Endothelial cell of umbilical vein (primary cell): ENCODE results near the gene RUNX2. TPM values are rescaled to one million over a fixed set of nuclear protein-coding genes. Genes with fewer than 3 reads are reported as not detected.
A peak's percentile ranks its signal among the peaks of the same experiment; 100 is the strongest.

Experiments
- BruUV-seq: library from RNA; stranded (reverse); fragments of 400-500 nt; replicated peaks from 2 replicates; lab custom pipeline; 2021; lab: Mats Ljungman, UMichigan
- CTCF ChIA-PET: fragments of 300-600, 350-600 bp; sonication (Branson Sonifier 250); formaldehyde crosslinking; loops from one replicate; lab custom pipeline; 2021; ENCODE audit warnings: antibody characterized with exemption, inconsistent platforms; lab: Charles Lee
- POLR2A ChIA-PET: fragments of 300-600, 350-600 bp; sonication (Branson Sonifier 250); formaldehyde crosslinking; loops from one replicate; lab custom pipeline; 2021; ENCODE audit warnings: antibody characterized with exemption, inconsistent platforms; lab: Charles Lee
- DNase-seq: peaks from one replicate; pipeline ENCODE4 v3.0.0-alpha.2; 2011; ENCODE audit warnings: low read depth, low spot score
- FAIRE-seq: peaks from 2 replicates; lab custom pipeline; 2011; peaks lifted over from hg19 to GRCh38; lab: Jason Lieb, UNC
- H2AFZ ChIP-seq: 2 replicates; pipeline ENCODE4 v1.6.0; 2012; ENCODE audit warnings: low read depth, low read length, control low read depth, inconsistent platforms
- H3K27ac ChIP-seq: 2 replicates; pipeline ENCODE4 v1.5.1; 2011; ENCODE audit warnings: low read depth, mild to moderate bottlenecking, control low read depth, low read length, moderate library complexity; ENCODE audit not compliant: insufficient read depth
- H3K27me3 ChIP-seq, 2 experiments: 2 replicates each; pipeline versions ENCODE4 v1.6.0 to v1.6.1; 2011; ENCODE audit warnings: low read length in 2 of 2, mixed read lengths in 1 of 2; ENCODE audit not compliant: control insufficient read depth in 2 of 2, insufficient read depth in 2 of 2
- H3K36me3 ChIP-seq, 2 experiments: 2 replicates in 1 of 2; 3 replicates in 1 of 2; pipeline ENCODE4 v1.5.1; 2011; ENCODE audit warnings: low read length in 2 of 2, mild to moderate bottlenecking in 1 of 2, moderate library complexity in 1 of 2; ENCODE audit not compliant: control insufficient read depth in 2 of 2, insufficient read depth in 2 of 2; ENCODE audit errors: extremely low read depth in 1 of 2
- H3K4me1 ChIP-seq: 3 replicates; pipeline ENCODE4 v1.5.1; 2011; ENCODE audit warnings: mild to moderate bottlenecking, low read length; ENCODE audit not compliant: control insufficient read depth, insufficient read depth; ENCODE audit errors: extremely low read depth
- H3K4me2 ChIP-seq: 2 replicates; pipeline ENCODE4 v1.6.1; 2011; ENCODE audit warnings: low read length, control low read depth, mixed read lengths; ENCODE audit not compliant: insufficient read depth
- H3K4me3 ChIP-seq, 3 experiments: fragments of 200-600 bp in 1 of 3; sonication (generic), shearing (Covaris generic) in 1 of 3; replicated peaks in 1 of 3; 2 replicates each; pipeline ENCODE4 v1.5.1; 2011 to 2016; ENCODE audit warnings: control low read depth in 3 of 3, low read length in 3 of 3, mild to moderate bottlenecking in 2 of 3, inconsistent platforms in 1 of 3, low read depth in 1 of 3, moderate library complexity in 1 of 3; ENCODE audit not compliant: insufficient read depth in 1 of 3
- H3K79me2 ChIP-seq: 2 replicates; pipeline ENCODE4 v1.6.0; 2012; ENCODE audit warnings: low read length, inconsistent platforms; ENCODE audit not compliant: control insufficient read depth, insufficient read depth
- H3K9ac ChIP-seq: replicated peaks from 2 replicates; pipeline ENCODE3; 2011; ENCODE audit warnings: low read length, control low read depth; ENCODE audit not compliant: insufficient read depth; ENCODE audit errors: extremely low read depth
- H3K9me1 ChIP-seq: replicated peaks from 3 replicates; pipeline ENCODE4 v1.6.0; 2011; ENCODE audit warnings: mild to moderate bottlenecking, low read length; ENCODE audit not compliant: control insufficient read depth, insufficient read depth; ENCODE audit errors: extremely low read depth
- H3K9me3 ChIP-seq: replicated peaks from 2 replicates; pipeline ENCODE4 v1.5.1; 2012; ENCODE audit warnings: low read length, inconsistent platforms; ENCODE audit not compliant: control insufficient read depth, insufficient read depth
- H4K20me1 ChIP-seq: replicated peaks from 2 replicates; pipeline ENCODE3; 2011; ENCODE audit warnings: mild to moderate bottlenecking, low read length; ENCODE audit not compliant: control insufficient read depth, insufficient read depth; ENCODE audit errors: extremely low read depth
- CTCF ChIP-seq, 2 donors: IDR thresholded peaks; 1 replicate in 1 of 2; 2 replicates in 1 of 2; pipeline ENCODE4 v1.5.1; 2011; ENCODE audit warnings: low read length in 2 of 2, mild to moderate bottlenecking in 2 of 2, moderate library complexity in 2 of 2, control low read depth in 1 of 2, inconsistent platforms in 1 of 2, low read depth in 1 of 2; ENCODE audit not compliant: insufficient read depth in 1 of 2; ENCODE audit errors: extremely low read depth in 1 of 2
- EZH2 ChIP-seq: IDR thresholded peaks from 2 replicates; pipeline ENCODE4 v1.6.1; 2012; ENCODE audit warnings: borderline replicate concordance, low read depth, mild to moderate bottlenecking, moderate library complexity, low read length, inconsistent platforms; ENCODE audit not compliant: severe bottlenecking
- FOS ChIP-seq: IDR thresholded peaks from 2 replicates; pipeline ENCODE4 v1.6.1; 2011; ENCODE audit warnings: mild to moderate bottlenecking, low read length, moderate library complexity, borderline replicate concordance; ENCODE audit not compliant: insufficient read depth
- GATA2 ChIP-seq: IDR thresholded peaks from 2 replicates; pipeline ENCODE4 v1.7.0; 2011; ENCODE audit warnings: low read depth, mild to moderate bottlenecking, moderate library complexity, mixed read lengths, low read length; ENCODE audit not compliant: insufficient read length, insufficient read depth
- JUN ChIP-seq: IDR thresholded peaks from 2 replicates; pipeline ENCODE4 v1.6.1; 2011; ENCODE audit warnings: borderline replicate concordance, low read depth; ENCODE audit not compliant: insufficient read length, insufficient read depth
- MAX ChIP-seq: IDR thresholded peaks from 2 replicates; pipeline ENCODE4 v1.6.1; 2011; ENCODE audit not compliant: insufficient read depth, insufficient read length
- MYC ChIP-seq: IDR thresholded peaks from one replicate; pipeline ENCODE4 v1.6.1; 2011; ENCODE audit warnings: mild to moderate bottlenecking, low read depth, low read length
- POLR2A ChIP-seq: IDR thresholded peaks from 2 replicates; pipeline ENCODE4 v1.6.1; 2012; ENCODE audit warnings: low read depth, mild to moderate bottlenecking, control low read depth, low read length
- POLR2AphosphoS5 ChIP-seq: IDR thresholded peaks from 2 replicates; pipeline ENCODE4 v1.6.1; 2012; ENCODE audit warnings: low read depth, mild to moderate bottlenecking, control low read depth, low read length, moderate library complexity; ENCODE audit not compliant: insufficient read depth
- dilution Hi-C: fragments of 300-500 bp; cut with MboI; formaldehyde crosslinking; loops from one replicate; pipeline ENCODE4 v1.15.0; 2019; ENCODE audit warnings: low sequenced_read_pairs; ENCODE audit not compliant: extremely low pct_ligation_motif_present
- intact Hi-C: fragments of 100-400 bp; cut with micrococcal nuclease; formaldehyde crosslinking; loops from one replicate; pipeline ENCODE4 v1.10.0; 2022
- polyA plus RNA-seq, 4 experiments: library from polyadenylated mRNA; depleted of rRNA in 3 of 4; stranded (reverse) in 3 of 4; unstranded in 1 of 4; fragments of >200 nt; gene quantifications; 2 replicates each; pipeline versions ENCODE4 v1.2.1 to v1.2.3, GENCODE V29; 2011 to 2012; ENCODE audit warnings: missing spikeins in 1 of 4
- total RNA-seq: library from RNA; stranded (reverse); gene quantifications from 2 replicates; pipeline ENCODE4 v1.2.3, GENCODE V29; 2021

RUNX2 gene
- total and polyA plus RNA-seq, 2 donors (not counting 3 experiments of a cell fraction or from before 2014, with no cell fraction given) = 0.06 TPM; not detected in 1

- TF ChIP-seq MYC (no peak), MAX (no peak), FOS (no peak), POLR2A (no peak), CTCF (IDR thresholded peaks at IDR 0.05; ENCODE audit: extremely low read depth in 1 of 2, insufficient read depth in 1 of 2, low read depth in 1 of 2, low read length in 2 of 2) (no peak), GATA2 (no peak), POLR2AphosphoS5 (no peak), EZH2 (no peak), JUN (no peak)
- H4K20me1 ChIP-seq = no peaks in the 10 kb centered on the region
- dilution Hi-C loops = no loop called here
- no peak for FAIRE-seq
- H3K9ac ChIP-seq = no peak overlapping the region
- no peak overlapping the region for H3K27ac ChIP-seq
- no peaks in the 10 kb centered on the region for H3K9me1 ChIP-seq
- peak; percentile 11 for DNase-seq
- H3K36me3 ChIP-seq = no peaks in the 10 kb centered on the region
- no TSS peak for BruUV-seq
- H3K79me2 ChIP-seq = no peaks in the 10 kb centered on the region
- ChIA-PET CTCF (no interaction called here), POLR2A (no interaction called here)
- no peaks in the 10 kb centered on the region for H3K4me1 ChIP-seq
- intact Hi-C loops = no loop called here
- no peak overlapping the region for H3K4me3 ChIP-seq
- H3K27me3 ChIP-seq = peaks cover 2 to 9% of the 10 kb centered on the region in 2 experiments
- no peak overlapping the region for H2AFZ ChIP-seq
- H3K4me2 ChIP-seq = no peak overlapping the region
- H3K9me3 ChIP-seq = no peaks in the 10 kb centered on the region
Observed at GRCh38 chr6:45619994-45620471, 291.9 kb downstream of the RUNX2 start.
